GM13977 (cell line): ENCODE measurements around the gene PSPN.

Experiments used
- DNase-seq: peaks from one replicate; pipeline ENCODE4 v3.0.0; 2012; ENCODE audit warnings: low spot score
- CTCF ChIP-seq: IDR thresholded peaks from 2 replicates; pipeline ENCODE4 v1.5.1; 2012; ENCODE audit warnings: mild to moderate bottlenecking, control low read depth; ENCODE audit not compliant: insufficient read depth; ENCODE audit errors: extremely low read depth, missing control alignments
- in situ Hi-C: fragments of 300-500 bp; cut with MboI; formaldehyde crosslinking; loops from one replicate; pipeline ENCODE4 v1.12.0; 2022; ENCODE audit warnings: low sequenced_read_pairs, low pct_unique_long_range_greater_than_20kb, mixed read lengths, inconsistent platforms; ENCODE audit not compliant: unreplicated experiment

PSPN gene

GRCh38 chr19:6325614-6326013, 50.1 kb downstream of the PSPN start:
- DNase-seq = no peak
- in situ Hi-C loops = no loop called here
- no peak for TF ChIP-seq CTCF
